ENCODE results near the gene UTP3. TPM values are rescaled to one million over a fixed set of nuclear protein-coding genes. Genes with fewer than 3 reads are reported as not detected.

UTP3 gene, protein sequence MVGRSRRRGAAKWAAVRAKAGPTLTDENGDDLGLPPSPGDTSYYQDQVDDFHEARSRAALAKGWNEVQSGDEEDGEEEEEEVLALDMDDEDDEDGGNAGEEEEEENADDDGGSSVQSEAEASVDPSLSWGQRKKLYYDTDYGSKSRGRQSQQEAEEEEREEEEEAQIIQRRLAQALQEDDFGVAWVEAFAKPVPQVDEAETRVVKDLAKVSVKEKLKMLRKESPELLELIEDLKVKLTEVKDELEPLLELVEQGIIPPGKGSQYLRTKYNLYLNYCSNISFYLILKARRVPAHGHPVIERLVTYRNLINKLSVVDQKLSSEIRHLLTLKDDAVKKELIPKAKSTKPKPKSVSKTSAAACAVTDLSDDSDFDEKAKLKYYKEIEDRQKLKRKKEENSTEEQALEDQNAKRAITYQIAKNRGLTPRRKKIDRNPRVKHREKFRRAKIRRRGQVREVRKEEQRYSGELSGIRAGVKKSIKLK
- total RNA-seq: 14.3 and 15.7 TPM in 2 replicates

DNA sequence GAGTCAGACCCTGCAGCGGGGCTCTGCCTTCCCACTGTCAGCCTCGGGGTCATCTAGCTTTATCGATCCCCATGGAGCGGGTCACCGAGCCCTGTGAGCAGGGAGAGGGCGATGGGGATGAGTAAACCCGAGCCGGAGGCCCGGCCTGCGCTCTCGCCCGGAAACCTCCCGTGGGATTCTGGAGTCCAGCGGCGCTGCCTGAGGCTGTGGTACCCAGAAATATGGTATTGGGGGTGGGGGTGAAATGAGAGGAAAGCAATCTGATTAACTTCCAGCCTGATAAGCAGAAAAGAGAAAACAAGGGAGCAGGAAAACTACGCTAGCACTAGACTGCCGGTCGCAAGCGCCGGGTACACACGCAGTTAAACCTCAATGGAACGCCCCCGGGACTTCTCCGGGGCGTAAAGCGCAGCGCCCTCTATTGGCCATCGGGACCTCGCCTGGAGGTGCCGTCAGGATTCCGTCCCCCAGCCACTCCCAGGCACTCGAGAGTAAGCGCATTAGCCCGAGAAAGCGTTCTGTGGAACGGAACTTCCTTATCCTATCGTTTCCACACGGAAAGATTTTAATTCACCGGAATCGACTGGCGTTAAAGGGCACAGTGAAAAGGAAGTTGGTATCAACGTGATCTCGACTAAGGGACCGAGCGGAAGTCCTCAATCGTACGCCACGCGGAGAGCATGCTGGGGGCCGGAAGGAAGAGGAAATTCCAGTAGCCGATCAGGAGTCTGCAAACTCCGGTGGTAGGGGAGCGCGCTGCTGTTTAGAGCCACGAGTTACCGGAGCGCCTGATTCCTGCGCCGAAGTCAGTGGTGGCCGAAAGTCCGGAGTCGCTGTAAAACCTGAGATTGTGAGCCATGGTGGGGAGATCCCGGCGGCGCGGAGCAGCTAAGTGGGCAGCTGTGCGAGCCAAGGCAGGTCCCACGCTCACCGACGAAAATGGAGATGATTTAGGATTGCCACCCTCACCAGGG lies at the start of gene UTP3:
Gene UTP3, plus strand, starts transcription at position 712 of the 974 bp plus-strand sequence. Its CDS starts 146 bp downstream, at position 858.

DNA sequence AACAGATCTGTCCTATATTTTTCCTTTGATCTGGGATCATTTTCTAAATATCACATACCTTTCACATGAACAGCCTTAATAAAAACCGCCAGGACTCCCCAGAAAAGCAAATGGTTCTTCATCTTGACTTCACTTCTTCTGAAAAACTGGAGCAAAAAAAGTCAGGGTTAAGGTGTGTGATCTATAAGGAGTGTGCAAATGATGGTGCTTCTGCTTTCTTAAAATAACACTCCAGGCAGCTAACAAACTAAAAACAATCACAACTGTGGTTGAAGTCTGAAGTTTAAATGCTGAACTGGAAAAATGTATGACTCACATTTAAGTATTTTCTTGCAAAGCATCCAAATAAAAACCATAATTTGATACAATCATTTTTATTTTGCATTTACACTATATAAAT lies 22.0 kb upstream of the UTP3 start, which contains the start of gene JCHAIN:
Gene JCHAIN, minus strand, starts transcription at position 140 of the 400 bp plus-strand sequence. Its CDS starts 18 bp downstream, at position 122.

DNA sequence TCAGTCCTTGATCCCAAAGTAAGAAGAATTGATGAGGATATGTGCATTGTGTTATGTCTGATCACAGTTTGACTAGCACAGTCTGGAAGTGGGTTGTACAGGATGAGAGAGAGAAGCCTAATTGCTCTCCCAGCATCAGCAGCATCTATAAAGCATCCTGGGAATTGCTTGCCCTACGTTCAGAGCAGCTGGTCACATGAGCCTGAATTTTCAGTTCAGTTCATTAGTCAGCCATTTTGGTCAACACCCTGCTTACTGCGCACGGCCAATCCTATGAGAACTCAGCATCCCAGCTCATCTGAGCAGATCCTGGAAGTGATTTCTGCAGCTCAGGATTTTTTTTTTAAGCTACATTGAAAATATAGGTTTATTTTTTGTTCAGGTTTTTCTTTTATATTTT lies 33.4 kb downstream of the UTP3 start, which contains the start of gene RUFY3:
Gene RUFY3, plus strand, starts transcription at position 218 of the 400 bp plus-strand sequence. CDS start 610 bp downstream, outside the sequence.

Other genes with a start within 250 kb of the UTP3 start
- gene MUC7, start 216.3 kb upstream of the UTP3 start, total RNA-seq: not detected in 2 replicates
- gene AMTN, start 170.0 kb upstream of the UTP3 start, total RNA-seq: not detected in 2 replicates
- gene AMBN, start 96.3 kb upstream of the UTP3 start, total RNA-seq: not detected in 2 replicates
- not detected in 2 replicates for gene ENAM, start 59.8 kb upstream of the UTP3 start, total RNA-seq
- 0.10 and 0.12 TPM in 2 replicates for gene JCHAIN, start 22.0 kb upstream of the UTP3 start, total RNA-seq
- gene RUFY3, start 33.4 kb downstream of the UTP3 start, total RNA-seq: 17.0 and 22.5 TPM in 2 replicates
- gene GRSF1, start 151.4 kb downstream of the UTP3 start, total RNA-seq: 50.8 and 61.3 TPM in 2 replicates
- gene MOB1B, start 213.8 kb downstream of the UTP3 start, total RNA-seq: 6.9 and 9.2 TPM in 2 replicates